GM21526 (cell line): ENCODE measurements around the gene PLEKHG2.
A peak's percentile ranks its signal among the peaks of the same experiment; 100 is the strongest.
"Not testable (repeated sequence)": the region's sequence is repeated elsewhere in the genome, so short reads cannot be mapped to it uniquely, and the experiment has no call there.

ENCODE experiments used
- ATAC-seq: cut with Tn5 transposase; IDR thresholded peaks from one replicate; pipeline ENCODE4 v1.9.1; 2021; ENCODE audit warnings: moderate library complexity; ENCODE audit not compliant: unreplicated experiment, low FRiP score

PLEKHG2 gene

DNA sequence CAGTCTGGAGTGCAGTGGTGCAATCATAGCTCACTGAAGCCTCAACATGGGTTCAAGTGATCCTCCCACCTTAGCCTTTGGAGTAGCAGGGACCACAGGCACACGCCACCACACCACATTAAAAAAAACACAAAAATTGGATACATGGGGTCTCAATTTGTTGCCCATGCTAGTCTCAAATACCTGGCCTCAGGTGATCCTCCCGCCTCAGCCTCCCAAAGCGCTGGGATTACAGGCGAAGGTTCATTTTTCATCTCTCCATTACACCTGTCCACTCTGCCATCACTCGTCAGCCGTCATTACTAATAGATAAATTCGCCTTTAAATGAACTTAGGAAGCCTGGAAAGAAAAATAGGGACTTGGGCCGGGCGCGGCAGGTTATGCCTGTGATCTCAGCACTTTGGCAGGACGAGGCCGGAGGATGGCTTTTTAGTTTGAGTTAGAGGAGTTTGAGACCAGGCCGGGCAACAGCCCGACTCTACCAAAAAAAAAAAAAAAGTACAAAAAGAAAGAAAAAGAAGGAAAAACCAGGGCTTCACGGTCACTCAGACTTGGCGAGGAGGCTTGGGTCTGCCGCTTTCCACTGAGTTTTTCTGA, 32.2 kb downstream of the PLEKHG2 start:
- no peak for ATAC-seq

DNA sequence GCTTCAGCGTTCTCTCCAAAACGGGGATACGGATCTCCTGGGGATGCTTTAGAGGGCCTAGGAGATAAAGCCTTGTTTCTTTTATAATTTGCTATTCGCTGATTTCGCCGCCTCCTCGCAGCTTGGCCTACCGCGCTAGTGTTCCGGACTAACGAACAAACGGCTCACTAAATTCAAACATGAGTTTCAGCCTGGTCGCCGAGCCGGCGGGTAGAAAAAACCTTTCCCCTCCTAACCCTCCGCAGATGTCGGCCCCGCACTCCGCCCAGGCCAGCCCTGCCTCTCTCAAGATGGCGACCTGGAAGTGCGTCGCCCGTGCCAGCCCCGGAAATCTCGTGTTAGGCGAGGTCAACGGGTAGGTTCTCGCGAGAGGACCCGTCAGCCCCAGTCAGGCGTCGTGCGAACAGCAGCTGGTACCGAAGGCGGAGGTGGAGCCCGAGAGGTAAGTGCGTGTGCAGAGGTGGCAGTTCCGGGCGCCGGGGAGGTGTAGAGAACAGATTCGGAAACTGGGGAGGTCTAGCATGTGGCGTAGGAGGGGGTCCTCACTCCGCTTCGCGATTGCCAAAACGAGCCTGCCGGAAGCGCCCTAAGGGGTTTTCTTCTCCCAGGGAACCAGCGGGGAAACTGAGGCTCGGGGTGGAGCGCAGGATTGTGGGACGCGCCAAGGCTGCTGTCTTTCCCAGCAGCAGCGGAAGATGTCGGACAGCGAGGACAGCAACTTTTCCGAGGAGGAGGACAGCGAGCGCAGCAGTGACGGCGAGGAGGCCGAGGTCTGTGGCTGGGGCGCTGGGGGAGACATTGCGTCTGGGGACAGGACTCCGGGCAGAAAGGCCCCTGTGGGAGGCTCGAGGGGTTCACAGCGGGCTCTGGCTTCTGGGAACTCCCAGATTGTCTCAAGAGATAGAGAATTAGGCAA, 33.0 kb downstream of the PLEKHG2 start, which contains the start of gene SUPT5H:
Gene SUPT5H (plus strand): TSS at position 387 of the 916 bp plus-strand sequence. CDS start 309 bp downstream, at position 696.
- peak; percentile 69 for ATAC-seq

DNA sequence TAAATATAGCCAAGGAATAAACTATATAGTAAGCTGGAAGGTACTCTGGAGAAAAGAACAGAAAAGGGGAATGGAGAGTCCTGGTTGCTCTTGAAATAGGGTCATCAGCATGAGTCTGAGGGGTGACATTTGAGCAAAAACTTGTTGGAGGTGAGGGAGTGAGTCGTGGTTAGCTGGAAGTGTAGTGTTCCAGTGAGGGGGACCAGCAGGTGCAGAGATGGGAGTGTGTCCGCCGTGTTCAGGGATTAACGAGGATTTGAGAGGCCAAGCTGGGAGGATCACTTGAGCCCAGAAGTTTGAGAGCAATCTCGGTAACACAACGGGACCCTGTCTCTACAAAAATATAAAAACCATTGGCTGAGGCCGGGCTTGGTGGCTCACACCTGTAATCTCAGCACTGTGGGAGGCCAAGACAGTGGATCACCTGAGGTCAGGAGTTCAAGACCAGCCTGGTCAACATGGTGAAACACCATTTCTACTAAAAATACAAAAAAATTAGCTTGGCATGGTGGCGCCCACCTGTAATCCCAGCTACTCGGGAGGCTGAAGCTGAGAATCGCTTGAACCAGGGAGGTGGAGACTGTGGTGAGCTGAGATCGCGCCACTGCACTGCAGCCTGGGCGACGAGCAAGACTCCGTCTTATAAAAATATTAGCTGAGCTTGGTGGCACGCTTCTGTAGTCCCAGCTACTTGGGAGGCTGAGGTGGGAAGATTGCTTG, 34.1 kb downstream of the PLEKHG2 start:
- ATAC-seq = no peak

DNA sequence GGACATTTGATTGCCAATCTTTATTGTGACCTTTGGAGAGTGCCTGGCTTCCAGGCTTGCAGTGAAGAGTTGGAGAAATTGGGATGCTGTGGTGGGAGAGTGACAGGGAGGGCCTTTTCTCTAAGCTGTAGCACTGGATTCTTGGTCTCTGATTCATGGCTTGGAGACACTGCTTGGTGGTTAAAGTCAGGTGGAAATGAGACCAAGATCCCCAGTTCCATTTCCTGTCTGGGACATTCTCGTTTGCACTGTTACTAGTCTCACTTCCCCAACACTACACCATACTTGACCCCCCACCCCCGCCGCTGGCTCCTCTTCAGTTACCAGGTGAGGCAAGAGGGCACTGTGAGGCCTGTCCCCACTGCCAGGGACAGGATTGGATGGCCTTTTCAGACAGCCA, 35.8 kb downstream of the PLEKHG2 start:
- ATAC-seq = no peak

DNA sequence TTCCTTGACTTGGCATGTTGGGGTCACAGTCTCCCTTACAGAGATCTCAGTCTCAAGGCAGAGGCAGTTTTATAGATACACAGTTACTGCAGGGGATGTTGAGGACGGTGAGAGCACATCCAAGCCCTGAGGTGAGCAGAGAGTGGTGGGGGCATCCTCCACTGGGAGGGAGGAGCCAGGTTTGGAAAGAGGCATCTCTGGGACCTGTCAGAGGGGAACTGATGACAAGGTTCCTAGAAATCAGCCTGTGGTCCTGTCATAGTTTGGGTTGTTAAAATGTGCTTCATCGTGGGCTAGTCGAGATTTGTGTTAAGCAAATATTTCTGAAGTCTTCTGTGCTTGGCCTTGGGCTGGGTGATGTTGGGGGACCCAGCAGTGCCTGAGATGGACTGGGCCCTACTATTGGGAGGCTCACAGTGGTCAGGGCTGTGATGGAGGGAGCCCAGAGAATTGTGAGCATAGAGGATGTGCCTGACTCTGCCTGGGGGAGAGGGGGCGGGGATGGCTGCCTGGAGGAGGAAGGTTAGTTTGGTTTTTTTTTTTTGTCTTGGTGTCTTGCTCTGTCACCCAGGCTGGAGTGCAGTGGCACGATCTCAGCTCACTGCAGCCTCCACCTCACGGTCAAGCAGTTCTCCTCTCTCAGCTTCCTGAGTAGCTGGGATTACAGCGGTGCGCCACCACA, 36.8 kb downstream of the PLEKHG2 start:
- ATAC-seq = no peak

DNA sequence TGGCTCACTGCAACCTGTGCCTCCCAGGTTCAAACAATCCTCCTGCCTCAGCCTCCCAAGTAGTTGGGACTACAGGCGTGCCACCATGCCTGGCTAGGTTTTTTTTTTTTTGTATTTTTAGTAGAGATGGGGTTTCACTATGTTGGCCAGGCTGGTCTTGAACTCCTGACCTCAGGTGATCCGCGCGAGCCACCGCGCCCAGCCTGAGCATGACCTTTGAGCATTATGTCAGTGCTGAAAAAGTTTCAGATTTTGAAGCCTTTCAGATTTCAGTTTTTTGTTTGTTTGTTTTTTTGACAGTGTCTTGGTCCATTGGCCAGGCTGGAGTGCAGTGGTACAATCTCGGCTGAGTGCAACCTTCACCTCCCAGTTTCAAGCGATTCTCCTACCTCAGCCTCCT, 38.8 kb downstream of the PLEKHG2 start:
- ATAC-seq = not testable (repeated sequence)

DNA sequence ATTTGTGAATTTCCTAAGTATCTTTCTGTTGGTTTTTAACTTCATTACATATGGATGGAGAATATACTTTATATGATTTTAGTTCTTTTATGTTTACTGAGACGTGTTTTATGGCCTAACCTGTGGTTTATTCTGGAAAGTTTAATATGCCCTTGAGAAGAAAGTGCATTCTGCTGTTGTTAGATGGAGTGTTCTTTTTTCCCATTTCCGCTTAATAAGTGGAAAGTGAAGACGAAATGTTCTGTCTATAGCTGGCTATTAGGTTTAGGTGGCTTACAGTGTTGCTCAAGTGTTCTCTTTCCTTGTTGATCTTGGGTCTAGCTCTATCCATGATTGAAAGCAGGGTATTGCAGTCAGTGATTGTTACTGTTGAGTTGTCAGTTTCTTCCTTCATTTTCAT, 50.9 kb downstream of the PLEKHG2 start:
- ATAC-seq = no peak

DNA sequence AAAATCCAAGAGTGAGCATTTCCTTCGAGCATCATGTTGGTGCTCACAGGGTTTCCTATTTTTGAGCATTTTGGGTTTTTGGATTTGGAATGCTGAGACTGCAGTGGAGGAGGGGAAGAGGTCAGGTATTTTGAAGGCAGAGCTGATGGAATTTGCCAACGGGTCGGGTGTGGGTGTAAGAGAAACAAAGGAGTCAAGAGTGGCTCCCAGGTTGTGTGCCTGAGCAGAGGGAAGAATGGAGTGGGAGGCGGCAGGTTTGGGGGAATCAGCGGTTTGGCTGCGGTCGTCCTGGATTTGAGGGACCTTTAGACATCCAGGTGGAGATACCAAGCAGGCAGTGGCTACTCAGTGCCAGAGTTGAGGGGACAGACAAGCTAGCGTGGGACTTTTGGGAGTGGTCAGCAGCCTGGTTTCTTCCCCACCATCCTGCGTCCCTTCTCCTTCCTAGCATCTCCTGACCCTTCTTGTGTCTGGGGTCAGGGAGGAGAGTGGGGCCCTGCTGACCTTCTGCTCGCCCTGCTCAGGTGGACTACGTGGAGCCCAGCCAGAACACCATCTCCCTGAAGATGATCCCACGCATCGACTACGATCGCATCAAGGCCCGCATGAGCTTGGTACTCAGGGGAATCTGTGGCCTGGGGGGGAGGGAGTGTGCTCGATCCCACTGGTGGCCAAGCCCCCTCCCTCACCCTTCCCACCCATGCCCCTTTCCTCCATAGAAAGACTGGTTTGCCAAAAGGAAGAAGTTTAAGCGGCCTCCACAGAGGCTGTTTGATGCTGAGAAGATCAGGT, 53.7 kb downstream of the PLEKHG2 start:
- ATAC-seq = no peak

DNA sequence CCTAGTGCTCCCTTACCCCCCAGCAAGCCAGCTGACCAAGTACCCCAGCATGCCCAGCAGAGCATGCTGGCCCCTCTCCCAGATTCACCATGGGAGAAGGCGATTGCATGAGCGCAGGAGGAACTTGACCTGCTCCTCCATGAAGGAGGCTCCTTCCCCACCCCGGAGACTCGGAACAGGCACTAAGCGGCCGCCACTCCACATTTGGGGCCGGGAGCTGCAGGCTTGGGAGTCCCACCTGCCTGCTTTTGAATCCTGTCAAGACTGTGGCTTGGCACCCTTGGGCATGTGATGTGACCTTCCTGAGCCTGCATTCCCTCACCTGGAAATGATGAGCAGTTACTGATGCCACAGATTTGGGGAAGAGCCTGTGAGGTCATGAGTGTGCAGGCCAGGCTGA, 55.5 kb downstream of the PLEKHG2 start:
- no peak for ATAC-seq

DNA sequence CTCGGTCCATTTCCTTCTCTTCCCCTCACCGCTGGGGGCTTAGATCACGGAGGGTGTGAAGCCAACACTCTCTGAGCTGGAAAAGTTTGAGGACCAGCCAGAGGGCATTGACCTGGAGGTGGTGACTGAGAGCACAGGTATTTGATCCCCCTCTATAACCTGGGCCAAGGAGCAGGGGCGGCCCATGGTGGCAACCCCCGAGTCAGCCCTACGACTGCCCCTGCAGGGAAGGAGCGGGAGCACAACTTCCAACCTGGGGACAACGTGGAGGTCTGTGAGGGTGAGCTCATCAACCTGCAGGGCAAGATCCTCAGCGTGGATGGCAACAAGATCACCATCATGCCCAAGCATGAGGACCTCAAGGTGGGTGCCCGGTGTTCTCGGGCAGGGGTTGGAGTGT, 56.6 kb downstream of the PLEKHG2 start:
- ATAC-seq = no peak

DNA sequence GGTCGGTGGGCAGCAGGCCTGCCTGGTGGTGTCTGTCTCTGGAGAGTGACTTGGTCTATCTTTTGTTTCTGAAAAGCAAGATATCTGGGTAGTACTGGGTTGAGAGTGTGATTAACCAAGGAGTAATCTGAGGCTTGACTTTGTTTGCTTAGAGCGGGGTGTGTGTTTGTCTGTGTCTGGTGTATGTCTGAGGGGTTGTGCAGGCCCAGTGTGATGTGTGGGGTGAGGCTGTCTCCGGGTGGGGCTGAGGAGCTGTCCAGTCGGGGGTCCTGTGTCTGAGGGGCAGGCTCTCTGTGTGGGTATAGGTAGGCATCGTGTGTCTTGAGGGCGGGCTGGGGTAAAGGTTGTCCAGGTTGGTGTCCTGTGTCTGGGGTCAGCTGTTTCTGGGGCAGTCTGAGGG, 57.1 kb downstream of the PLEKHG2 start:
- no peak for ATAC-seq

DNA sequence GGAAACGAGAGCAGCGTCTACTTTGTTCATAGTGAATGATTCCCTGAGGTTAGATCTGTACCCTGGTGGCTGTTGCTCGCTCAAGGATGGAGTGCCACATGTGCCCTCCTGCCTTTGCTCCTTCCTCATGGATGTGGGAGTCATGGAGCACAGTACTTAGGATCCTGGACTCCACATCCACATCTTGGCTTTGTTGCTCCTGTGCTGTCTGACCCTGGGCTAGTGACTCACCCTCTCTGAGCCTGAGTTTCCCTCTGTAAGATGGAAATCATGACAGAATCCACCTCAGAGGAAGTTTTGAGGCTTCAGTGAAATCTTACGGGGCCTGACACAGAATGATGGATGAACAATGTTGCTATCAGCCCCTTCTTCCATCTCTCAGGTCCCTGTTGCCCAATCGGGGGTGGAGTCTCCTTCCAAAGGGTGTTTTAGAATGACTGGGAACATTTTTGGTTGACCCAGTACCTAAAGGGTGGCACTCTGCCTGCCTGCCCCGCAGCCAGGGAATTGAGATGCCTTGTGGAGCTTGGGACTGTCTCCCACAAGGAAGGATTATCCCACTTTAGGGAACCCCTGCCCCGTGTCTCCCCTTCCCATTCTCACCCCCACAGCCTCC, 58.4 kb downstream of the PLEKHG2 start:
- no peak for ATAC-seq

DNA sequence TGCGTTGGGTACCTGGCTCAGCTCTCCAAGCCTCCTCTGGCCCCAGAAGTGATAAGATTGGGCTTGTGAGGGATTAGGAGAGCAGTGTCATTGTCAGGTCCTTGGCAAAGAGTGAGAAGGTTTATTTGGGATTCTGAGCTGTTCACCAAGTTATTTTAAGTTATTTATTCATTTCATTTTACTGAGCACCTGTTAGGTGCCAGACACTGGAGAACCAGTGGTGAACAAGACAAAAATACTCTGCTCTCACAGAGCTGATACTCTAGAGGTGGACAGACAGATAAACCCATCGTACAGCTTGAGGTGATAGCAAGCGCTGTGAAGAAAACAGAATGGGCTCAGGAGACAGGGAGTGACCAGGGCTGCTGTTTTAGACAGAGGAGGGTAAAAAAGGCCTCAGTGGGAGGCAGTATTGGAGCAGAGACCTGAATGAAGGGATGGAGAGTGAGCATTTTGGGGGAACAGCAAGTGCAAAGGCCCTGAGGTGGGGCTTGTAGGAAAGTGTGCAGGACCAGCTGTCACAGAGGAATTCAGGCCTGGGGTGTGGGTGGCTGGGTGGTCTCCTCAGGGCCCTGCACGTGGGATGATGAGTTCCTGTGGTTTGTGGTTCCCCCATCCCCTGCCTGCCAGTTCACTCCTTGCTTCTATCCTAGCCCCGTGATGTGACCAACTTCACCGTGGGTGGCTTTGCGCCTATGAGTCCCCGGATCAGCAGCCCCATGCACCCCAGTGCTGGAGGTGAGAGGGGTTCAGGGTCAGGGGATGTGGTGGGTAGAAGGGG, 59.5 kb downstream of the PLEKHG2 start:
- no peak for ATAC-seq

DNA sequence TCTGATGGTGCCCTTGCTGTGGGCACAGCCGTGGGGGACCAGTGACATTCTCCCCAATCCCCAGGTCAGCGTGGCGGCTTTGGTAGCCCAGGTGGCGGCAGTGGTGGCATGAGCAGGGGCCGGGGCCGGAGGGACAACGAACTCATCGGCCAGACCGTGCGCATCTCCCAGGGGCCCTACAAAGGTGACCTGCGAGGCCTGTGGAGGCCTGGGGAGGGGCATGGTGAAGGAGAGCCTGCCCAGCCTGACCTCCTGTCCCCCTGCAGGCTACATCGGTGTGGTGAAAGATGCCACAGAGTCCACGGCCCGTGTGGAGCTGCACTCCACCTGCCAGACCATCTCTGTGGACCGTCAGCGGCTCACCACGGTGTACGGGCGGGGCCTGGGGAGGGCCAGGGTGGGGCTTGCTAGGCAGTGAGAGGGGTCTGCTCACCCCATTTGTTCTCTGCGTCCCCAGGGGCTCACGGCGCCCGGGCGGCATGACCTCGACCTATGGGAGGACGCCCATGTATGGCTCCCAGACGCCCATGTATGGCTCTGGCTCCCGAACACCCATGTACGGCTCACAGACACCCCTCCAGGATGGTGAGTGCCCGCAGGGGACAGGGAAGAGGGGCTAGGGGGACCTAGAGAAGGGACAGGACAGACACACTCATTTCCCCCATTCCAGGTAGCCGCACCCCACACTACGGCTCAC, 60.4 kb downstream of the PLEKHG2 start:
- no peak for ATAC-seq

DNA sequence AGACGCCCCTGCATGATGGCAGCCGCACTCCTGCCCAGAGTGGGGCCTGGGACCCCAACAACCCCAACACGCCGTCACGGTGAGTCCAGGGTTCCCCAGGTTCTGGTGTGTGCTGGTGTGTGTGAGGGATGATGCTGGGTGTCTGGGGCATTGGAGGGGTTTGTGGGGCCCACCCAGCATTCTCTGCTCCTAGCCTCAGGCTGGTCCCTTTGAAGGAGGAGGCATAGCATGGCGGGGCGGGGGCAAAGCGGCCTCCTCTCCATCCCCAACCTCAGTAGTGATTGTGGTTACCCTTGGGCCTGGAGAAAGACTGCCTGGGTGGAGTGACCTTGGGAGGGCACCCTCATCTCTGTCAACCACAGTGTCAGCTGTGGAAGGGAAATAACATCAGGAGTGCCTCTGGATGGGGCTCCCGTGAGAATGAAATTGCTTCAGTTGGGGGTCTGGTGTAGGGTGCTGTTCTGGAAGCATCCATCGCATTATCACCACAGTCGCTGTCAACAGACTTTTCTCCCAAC, 61.0 kb downstream of the PLEKHG2 start:
- no peak for ATAC-seq

DNA sequence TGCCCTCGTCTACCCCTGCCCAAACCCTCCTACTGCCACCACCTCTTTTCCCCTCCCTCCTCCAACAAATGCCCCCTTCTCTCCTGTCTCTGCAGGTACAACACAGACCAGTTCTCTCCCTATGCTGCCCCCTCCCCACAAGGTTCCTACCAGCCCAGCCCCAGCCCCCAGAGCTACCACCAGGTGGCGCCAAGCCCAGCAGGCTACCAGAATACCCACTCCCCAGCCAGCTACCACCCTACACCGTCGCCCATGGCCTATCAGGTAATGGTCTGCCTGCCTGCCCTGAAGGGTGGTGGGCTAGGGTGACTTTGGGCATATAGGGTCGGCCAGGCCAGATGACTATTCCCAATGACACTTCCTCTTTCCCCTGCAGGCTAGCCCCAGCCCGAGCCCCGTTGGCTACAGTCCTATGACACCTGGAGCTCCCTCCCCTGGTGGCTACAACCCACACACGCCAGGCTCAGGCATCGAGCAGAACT, 61.7 kb downstream of the PLEKHG2 start:
- ATAC-seq = no peak

DNA sequence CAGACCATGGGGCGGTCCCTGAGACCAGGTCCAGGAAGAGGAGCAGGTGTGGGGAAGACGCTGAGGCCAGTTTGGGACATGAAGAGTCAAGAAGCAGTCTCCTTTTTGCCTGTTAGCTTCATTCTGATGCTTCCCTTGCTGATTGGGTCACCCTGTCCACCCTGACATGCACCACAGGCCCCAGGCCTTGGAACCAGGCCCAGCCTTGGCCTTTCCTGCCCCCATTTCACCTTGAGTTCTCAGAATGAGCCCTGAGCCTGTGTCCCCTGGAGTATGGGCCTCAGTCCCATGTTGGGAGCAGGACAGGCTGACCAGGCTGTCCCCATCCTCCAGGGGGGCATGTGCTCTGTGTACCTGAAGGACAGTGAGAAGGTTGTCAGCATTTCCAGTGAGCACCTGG, 63.3 kb downstream of the PLEKHG2 start:
- ATAC-seq = no peak
